Measurements from ENCODE around the gene TRABD2B.

Gene TRABD2B

DNA sequence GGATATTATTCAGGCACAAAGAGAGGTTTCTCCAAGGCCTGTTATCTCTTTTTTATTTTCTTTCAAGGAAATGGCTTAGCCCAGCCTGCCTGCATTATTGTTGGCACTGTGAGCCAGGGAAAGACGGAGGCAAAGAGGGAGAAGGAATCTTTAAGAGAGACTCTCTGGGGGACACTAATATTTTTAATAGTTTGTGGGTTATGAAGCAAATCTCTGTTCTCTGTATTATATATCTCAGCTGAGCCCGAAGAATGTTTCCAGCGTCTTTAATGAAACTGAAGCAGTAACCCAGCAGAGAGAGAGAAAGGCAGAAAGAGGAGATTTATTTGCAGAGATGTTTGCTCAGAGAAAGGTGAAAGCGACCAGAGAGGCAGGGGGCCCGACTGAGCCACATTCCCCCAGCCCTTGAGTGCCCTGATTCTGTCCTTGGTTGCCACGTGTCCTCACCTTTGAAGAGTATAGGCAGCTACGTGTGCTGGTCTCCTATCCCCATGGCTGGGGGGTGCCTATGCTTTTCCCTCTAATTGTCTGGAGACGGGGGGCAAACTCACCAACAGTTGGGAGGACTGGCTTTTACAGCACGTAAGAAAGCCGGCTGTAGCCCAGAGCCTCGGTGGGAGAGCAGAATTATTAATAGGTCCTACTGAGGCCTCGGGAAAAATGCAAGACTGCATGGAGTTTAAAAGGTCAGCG lies 166.4 kb downstream of the TRABD2B start:
- H3K4me2 ChIP-seq (ENCODE audit: insufficient read depth, low read length), result no peak overlapping the region

DNA sequence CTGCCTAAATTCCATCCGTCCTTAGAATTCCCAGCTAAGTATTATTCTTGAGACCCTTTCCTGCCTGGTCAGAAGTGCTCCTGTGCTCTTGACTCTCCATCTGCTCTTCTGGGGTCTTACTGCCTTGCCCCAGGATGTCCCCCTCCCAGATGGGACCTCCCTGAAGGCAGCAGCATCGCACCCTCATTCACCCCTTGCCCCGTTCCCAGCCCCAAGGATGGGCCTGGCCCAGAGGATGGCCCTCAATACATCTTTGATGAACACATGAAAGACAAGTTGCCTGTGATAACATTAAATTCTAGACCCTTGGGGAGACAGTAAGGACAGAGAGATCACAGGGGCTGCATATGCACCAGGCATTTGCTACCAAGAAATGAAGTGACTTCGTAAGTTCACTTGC lies 167.2 kb downstream of the TRABD2B start:
- H3K4me3 ChIP-seq (ENCODE audit: low read depth in 1 of 2, low read length in 2 of 2), result no peak overlapping the region
- no peak overlapping the region for H2AFZ ChIP-seq (ENCODE audit: low read depth, low read length)

More for the DNA sequence above, 166.4 kb downstream of the TRABD2B start:
- Histone ChIP-seq H3K9ac (ENCODE audit: low read depth, low read length) (no peak overlapping the region), H3K27ac (ENCODE audit: low read length) (no peak overlapping the region), H3K79me2 (ENCODE audit: insufficient read depth, low read length) (no peaks in the 10 kb centered on the region), H4K20me1 (ENCODE audit: insufficient read depth, low read length) (peaks cover 3% of the 10 kb centered on the region), H3K27me3 (ENCODE audit: insufficient read depth, low read length, poor library complexity) (no peaks in the 10 kb centered on the region), H3K36me3 (ENCODE audit: insufficient read depth, low read length) (no peaks in the 10 kb centered on the region), H2AFZ (ENCODE audit: low read depth, low read length) (no peak overlapping the region), H3K4me1 (ENCODE audit: insufficient read depth, low read length) (no peaks in the 10 kb centered on the region), H3K9me3 (ENCODE audit: insufficient read depth, low read length, severe bottlenecking) (peaks cover 12% of the 10 kb centered on the region), H3K4me3 (ENCODE audit: low read depth in 1 of 2, low read length in 2 of 2) (no peak overlapping the region)
- no peak for TF ChIP-seq EZH2 (IDR thresholded peaks at IDR 0.05; ENCODE audit: borderline replicate concordance, low read depth, low read length, severe bottlenecking)
- TF ChIP-seq, protein P1, sequence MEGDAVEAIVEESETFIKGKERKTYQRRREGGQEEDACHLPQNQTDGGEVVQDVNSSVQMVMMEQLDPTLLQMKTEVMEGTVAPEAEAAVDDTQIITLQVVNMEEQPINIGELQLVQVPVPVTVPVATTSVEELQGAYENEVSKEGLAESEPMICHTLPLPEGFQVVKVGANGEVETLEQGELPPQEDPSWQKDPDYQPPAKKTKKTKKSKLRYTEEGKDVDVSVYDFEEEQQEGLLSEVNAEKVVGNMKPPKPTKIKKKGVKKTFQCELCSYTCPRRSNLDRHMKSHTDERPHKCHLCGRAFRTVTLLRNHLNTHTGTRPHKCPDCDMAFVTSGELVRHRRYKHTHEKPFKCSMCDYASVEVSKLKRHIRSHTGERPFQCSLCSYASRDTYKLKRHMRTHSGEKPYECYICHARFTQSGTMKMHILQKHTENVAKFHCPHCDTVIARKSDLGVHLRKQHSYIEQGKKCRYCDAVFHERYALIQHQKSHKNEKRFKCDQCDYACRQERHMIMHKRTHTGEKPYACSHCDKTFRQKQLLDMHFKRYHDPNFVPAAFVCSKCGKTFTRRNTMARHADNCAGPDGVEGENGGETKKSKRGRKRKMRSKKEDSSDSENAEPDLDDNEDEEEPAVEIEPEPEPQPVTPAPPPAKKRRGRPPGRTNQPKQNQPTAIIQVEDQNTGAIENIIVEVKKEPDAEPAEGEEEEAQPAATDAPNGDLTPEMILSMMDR (IDR thresholded peaks at IDR 0.05; ENCODE audit: borderline replicate concordance, extremely low read depth, low read length, poor library complexity, severe bottlenecking), result no peak
- DNase-seq (no peak), ATAC-seq (ENCODE audit: insufficient read depth, low read depth) (no peak)

DNA sequence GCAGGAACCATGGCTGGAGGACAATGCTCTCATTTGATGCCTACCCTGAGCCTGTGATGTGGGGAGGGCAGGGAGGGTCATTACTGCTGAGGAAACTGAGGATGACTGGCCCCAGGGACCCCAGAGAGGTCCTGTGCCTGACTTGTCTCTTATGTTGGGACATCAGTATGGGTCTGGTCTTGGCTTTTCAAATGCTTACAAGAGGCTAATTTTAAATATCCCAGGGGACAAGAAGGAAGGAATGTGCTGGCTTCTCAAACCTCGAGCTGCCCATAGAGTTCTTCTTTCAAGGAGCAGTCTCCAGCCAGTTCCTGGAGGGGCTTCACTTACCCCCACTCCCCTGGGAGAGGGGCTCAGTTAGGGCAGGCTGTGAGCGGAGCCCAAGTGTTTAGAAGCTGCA lies 168.2 kb downstream of the TRABD2B start:
- no peaks in the 10 kb centered on the region for H3K79me2 ChIP-seq (ENCODE audit: insufficient read depth, low read length)
- H4K20me1 ChIP-seq (ENCODE audit: insufficient read depth, low read length), result peaks cover 3% of the 10 kb centered on the region
- no peak for TF ChIP-seq EZH2 (IDR thresholded peaks at IDR 0.05; ENCODE audit: borderline replicate concordance, low read depth, low read length, severe bottlenecking)
- TF ChIP-seq, protein P1 (IDR thresholded peaks at IDR 0.05; ENCODE audit: borderline replicate concordance, extremely low read depth, low read length, poor library complexity, severe bottlenecking), result no peak
- H3K4me1 ChIP-seq (ENCODE audit: insufficient read depth, low read length), result no peaks in the 10 kb centered on the region
- no peaks in the 10 kb centered on the region for H3K36me3 ChIP-seq (ENCODE audit: insufficient read depth, low read length)
- H3K4me3 ChIP-seq (ENCODE audit: low read depth in 1 of 2, low read length in 2 of 2), result no peak overlapping the region
- no peak for DNase-seq
- no peak overlapping the region for H2AFZ ChIP-seq (ENCODE audit: low read depth, low read length)
- H3K27ac ChIP-seq (ENCODE audit: low read length), result no peak overlapping the region
- no peaks in the 10 kb centered on the region for H3K27me3 ChIP-seq (ENCODE audit: insufficient read depth, low read length, poor library complexity)
- no peak overlapping the region for H3K4me2 ChIP-seq (ENCODE audit: insufficient read depth, low read length)
- no peak for ATAC-seq (ENCODE audit: insufficient read depth, low read depth)
- no peak overlapping the region for H3K9ac ChIP-seq (ENCODE audit: low read depth, low read length)
- H3K9me3 ChIP-seq (ENCODE audit: insufficient read depth, low read length, severe bottlenecking), result peaks cover under 1% of the 10 kb centered on the region

More for the DNA sequence above, 167.2 kb downstream of the TRABD2B start:
- no peaks in the 10 kb centered on the region for H3K36me3 ChIP-seq (ENCODE audit: insufficient read depth, low read length)
- H3K9me3 ChIP-seq (ENCODE audit: insufficient read depth, low read length, severe bottlenecking), result peaks cover 5% of the 10 kb centered on the region
- H4K20me1 ChIP-seq (ENCODE audit: insufficient read depth, low read length), result peaks cover 3% of the 10 kb centered on the region
- DNase-seq (no peak), ATAC-seq (ENCODE audit: insufficient read depth, low read depth) (no peak)
- no peak overlapping the region for H3K27ac ChIP-seq (ENCODE audit: low read length)
- no peaks in the 10 kb centered on the region for H3K4me1 ChIP-seq (ENCODE audit: insufficient read depth, low read length)
- TF ChIP-seq, protein P1 (IDR thresholded peaks at IDR 0.05; ENCODE audit: borderline replicate concordance, extremely low read depth, low read length, poor library complexity, severe bottlenecking), result no peak
- no peak overlapping the region for H3K4me2 ChIP-seq (ENCODE audit: insufficient read depth, low read length)
- H3K9ac ChIP-seq (ENCODE audit: low read depth, low read length), result no peak overlapping the region
- H3K27me3 ChIP-seq (ENCODE audit: insufficient read depth, low read length, poor library complexity), result no peaks in the 10 kb centered on the region
- H3K79me2 ChIP-seq (ENCODE audit: insufficient read depth, low read length), result no peaks in the 10 kb centered on the region

All from DND-41 (cell line).